HG03558 (cell line): ENCODE measurements around the gene SRPRB.

ENCODE experiments used
- ATAC-seq: cut with Tn5 transposase; IDR thresholded peaks from one replicate; pipeline ENCODE4 v1.9.1; 2021; ENCODE audit warnings: moderate number of reproducible peaks; ENCODE audit not compliant: unreplicated experiment; ENCODE audit errors: extremely low read depth

The SRPRB gene

GRCh38 chr3:133824961-133825485 is 19.4 kb downstream of the SRPRB start:
- no peak for ATAC-seq

- no peak for ATAC-seq
These were observed 20.5 kb downstream of the SRPRB start for GRCh38 chr3:133825969-133826727.

- no peak for ATAC-seq
These were observed 21.5 kb downstream of the SRPRB start for GRCh38 chr3:133827136-133827535.

DNA sequence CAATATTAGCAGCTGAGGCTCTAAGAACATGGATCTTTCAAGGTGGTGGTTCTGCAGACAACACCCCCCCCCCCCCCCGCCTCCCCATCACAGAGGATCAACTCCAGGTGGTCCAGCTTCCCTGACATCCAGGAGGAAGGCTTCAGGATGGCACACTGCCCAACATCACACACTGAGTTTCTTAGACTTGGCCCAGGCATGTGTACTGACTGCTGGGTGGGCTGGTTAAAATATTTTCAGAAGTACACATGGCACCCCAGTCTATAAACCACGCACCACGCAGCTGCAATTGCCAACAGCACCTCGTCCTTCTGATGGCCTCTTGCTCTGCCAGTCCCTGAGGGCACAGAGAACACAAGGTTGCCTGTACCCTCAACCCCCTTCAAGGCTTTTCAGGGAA is 22.1 kb downstream of the SRPRB start:
- no peak for ATAC-seq

DNA sequence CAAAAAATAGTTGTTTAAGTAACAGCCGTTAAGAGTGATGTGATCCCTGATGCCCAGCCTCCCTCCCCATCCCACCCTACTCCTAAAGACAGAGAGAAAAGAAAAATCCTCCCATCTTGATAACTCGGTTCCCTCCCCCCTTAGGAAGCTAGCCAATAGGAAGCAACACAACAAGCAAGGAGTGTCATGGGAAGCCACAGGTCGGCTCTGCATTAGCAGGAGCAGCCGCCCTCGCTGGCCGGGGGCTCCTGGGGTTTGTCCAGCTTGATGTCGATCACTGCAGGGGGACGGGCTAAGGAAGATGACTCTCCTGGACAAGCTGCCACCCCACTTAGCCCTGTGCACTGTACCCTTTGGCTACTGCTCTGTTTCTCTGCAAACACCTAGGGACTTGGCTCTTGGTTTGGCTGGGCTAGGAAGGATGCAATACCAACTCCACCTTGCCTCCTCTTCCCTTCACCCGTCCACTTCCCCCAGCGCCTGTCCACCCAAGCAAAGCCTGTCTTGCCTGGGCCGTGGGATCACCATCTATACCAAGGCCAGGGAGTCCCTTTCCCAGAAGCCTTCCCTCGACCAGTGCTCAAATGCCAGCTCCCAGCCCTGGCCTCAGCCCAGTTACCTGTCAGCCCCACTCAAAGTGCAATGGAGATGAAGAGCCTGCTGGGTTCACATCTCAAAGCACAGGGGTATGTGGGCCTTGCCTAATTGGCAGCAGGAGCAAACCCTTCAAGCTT is 23.1 kb downstream of the SRPRB start:
- ATAC-seq: no peak

DNA sequence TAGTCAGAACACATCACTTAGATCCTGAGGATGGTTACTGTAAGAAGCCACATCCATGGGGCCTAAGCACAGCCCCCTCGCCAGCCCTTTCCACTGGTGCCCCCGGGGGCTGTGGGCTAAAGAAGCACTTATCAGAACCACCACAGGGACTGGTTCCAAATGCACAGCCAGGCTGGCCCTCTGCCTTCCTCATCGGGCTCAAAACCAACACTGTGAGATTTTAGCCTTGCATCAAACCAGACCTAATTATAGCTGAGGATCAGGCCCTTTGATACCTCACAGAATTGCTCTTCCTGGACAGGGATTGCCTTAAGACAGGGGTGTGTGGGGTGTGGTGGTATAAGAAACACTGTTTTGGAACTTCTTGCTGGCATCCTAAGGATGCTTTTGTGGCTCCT is 23.7 kb downstream of the SRPRB start:
- no peak for ATAC-seq

GRCh38 chr3:133830071-133830470 is 24.5 kb downstream of the SRPRB start:
- no peak for ATAC-seq

- no peak for ATAC-seq
These were observed 26.6 kb downstream of the SRPRB start for GRCh38 chr3:133831966-133832801.

DNA sequence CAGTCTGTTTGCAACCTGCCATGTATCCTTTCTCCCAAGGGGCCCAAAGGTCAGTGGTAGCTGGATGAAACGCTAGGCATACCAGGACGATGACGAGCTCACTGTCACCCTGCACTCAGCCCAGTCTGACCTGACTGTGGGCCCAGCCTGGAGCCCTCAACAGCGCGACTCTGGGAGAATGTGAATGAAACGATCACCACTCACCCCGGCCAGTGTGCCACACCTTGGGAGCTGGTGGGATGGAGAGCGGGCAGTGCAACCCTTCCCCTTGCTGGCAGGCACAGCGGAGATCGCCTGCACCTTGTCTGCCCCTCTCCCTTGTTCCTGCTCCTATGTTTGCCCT is 27.2 kb downstream of the SRPRB start:
- no peak for ATAC-seq

DNA sequence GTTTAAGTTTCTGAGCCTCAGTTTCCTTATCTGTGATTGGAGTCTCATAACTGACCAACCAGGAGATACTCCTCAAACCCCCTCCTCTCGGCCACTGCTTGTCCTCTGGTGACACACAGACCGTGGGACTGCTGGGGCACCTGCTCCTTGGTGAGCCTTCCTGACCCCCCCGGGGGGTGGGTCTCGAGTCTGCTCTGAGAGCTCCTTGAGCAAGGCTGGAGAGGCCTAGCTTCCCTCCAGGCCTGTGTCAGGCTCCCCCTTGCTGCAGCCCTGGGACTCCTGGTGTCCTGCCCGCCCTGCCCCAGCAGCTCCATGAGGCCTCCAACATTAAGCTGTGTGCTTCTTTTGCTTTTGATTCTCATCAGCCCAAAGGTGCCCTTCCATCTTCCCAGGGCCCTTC is 27.7 kb downstream of the SRPRB start:
- no peak for ATAC-seq

DNA sequence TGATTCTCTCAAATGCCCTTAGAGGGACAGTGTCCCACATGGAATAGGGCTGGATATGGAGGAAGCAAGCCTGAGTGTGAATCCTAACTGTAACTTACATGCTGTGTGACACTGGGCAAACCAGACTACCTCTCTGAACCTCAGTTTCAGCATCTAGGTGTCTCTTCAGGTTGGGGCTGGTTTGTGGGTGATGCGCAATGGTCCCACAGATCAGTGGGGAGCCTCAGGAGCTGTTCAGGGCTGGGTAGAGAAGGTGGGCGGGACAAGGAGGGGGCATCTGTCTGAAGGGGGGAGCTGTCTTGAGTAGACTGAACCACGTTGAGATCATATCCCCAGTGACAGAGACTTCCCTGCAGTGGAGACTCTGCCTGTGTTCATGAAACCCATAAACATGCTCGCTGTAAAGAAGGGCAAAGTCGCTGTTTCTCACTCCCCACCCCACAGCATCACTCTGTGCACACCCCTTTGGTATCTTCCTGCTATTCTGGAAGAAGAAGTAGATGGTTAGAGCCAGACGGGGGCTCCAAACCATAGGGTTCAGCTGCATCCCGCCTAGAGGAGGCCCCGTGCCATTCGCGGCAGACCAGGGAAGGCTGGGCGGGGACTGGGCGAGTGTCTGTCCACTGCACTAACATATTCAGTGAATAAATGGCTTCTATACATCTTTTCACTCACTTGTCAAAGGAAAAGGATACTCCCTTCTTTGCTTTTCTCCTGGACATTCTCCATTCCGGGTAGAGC is 28.4 kb downstream of the SRPRB start:
- ATAC-seq: no peak

- no peak for ATAC-seq
These were observed 29.2 kb downstream of the SRPRB start for GRCh38 chr3:133834621-133835417.

DNA sequence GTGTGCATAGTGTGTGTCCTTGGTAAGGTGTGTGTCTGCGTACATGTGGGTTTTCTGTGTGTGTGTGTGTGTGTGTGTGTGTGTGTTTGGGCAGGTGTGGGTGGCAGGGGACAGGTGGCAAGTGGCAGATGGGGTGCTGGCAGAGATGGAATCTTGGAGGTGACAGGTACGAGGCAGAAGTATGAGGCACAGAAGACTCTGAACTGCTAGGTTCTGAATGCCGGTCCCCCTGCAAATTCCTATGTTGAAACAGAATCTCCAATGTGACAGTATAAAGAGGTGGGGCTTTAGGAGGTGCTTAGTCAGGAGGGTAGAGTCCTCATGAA is 29.8 kb downstream of the SRPRB start:
- ATAC-seq: no peak

GRCh38 chr3:133835961-133836360 is 30.3 kb downstream of the SRPRB start:
- no peak for ATAC-seq

DNA sequence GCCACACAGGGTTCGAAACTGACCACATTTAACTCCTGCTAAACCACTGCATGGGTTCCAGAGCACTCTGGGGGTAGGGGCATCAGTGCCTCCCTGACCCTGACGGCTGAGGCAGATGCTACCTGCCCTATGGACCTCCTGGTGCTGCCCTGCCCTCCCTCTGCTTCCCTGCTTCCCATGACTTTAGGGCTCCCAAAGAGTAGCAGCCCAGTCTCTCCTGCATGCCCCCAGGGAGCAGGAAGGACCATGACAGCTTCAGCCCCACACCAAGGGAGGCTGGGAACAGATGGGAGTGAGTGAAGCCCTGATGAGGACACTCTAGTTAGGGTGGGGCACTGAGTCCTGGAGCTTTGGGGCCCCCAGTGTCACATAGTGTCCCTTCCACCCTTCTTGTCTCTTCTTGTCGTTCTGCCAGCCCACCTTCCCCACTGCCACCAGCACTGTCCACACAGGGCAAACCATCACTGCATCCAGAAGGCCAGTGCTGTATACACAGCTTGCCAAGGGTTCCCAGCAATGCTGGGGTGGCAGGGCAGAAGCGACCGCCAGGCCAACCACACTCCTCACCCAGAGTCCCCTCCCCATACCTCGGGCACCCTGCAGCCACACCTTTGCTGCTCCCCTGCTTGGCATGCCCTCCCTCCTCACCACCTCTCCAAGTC is 31.0 kb downstream of the SRPRB start:
- ATAC-seq: no peak

- no peak for ATAC-seq
These were observed 32.1 kb downstream of the SRPRB start for GRCh38 chr3:133837487-133838295.

DNA sequence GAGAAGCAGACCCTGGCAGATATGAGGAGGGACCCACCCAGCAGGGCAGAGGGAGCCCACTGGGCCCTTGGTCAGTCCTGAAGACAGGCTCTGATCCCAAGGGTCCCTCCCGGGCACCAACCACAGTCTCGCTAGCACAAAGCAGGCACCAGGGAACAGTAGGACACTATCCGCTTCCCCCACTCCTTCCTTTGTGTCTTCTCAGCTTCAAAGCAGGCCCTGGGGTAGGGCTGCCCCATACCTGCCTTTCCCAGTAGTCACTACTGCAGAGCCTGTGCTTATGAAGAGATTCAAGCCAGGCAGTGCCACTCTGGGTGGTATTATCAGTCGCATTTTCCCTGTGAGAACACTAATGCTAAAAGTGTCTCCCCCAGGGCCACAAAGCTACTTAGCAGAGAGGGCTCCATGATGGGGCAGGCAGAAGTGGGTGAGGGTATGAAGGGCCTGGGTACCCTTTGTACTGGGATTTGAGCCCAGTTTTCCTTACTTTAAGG is 32.7 kb downstream of the SRPRB start:
- no peak for ATAC-seq
